Measurements from ENCODE around the gene TMPRSS11A. TPM values are rescaled to one million over a fixed set of nuclear protein-coding genes. Genes with fewer than 3 reads are reported as not detected.

TMPRSS11A gene
- total RNA-seq, 2 experiments from 2014 or later, result not detected

DNA sequence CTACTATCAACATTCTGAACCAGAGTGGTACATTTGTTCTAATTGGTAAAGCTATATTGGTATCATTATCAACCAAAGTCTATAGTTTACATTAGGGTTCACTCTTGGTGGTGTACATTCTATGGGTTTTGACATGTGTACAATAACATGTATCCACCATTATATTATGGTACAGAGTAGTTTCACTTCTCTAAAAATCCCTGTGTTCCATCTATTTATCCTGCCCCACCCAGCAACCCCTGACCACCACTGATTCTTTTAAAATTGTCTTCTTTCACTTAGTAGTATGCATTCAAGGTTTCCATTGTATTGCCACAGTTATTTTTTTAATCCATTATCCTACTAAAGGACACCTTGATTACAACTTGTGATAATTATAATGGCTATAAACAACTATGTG is 64.2 kb downstream of the TMPRSS11A start:
- no TSS peak for BruUV-seq (replicated peaks)
- TF ChIP-seq, protein P1, sequence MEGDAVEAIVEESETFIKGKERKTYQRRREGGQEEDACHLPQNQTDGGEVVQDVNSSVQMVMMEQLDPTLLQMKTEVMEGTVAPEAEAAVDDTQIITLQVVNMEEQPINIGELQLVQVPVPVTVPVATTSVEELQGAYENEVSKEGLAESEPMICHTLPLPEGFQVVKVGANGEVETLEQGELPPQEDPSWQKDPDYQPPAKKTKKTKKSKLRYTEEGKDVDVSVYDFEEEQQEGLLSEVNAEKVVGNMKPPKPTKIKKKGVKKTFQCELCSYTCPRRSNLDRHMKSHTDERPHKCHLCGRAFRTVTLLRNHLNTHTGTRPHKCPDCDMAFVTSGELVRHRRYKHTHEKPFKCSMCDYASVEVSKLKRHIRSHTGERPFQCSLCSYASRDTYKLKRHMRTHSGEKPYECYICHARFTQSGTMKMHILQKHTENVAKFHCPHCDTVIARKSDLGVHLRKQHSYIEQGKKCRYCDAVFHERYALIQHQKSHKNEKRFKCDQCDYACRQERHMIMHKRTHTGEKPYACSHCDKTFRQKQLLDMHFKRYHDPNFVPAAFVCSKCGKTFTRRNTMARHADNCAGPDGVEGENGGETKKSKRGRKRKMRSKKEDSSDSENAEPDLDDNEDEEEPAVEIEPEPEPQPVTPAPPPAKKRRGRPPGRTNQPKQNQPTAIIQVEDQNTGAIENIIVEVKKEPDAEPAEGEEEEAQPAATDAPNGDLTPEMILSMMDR (conservative IDR thresholded peaks at IDR 0.05; ENCODE audit: low read length), result no peak
- TF ChIP-seq EZH2phosphoT487 (IDR thresholded peaks at IDR 0.05; ENCODE audit: borderline replicate concordance, low read depth, low read length), result no peak
- Histone ChIP-seq H3K36me3 (ENCODE audit: insufficient read depth, low read length) (no peaks in the 10 kb centered on the region), H3K4me2 (ENCODE audit: low read length) (no peak overlapping the region), H3K4me1 (ENCODE audit: insufficient read depth, low read length, poor library complexity, severe bottlenecking) (no peaks in the 10 kb centered on the region), H3K79me2 (ENCODE audit: insufficient read depth, low read depth, low read length) (no peaks in the 10 kb centered on the region), H3K27ac (ENCODE audit: low read depth, low read length, poor library complexity, severe bottlenecking) (no peak overlapping the region), H2AFZ (ENCODE audit: low read length) (no peak overlapping the region), H4K20me1 (ENCODE audit: insufficient read depth, low read length) (no peaks in the 10 kb centered on the region), H3K9me3 (ENCODE audit: low read length) (no peaks in the 10 kb centered on the region), H3K9me2 (ENCODE audit: insufficient read depth, low read length) (no peaks in the 10 kb centered on the region), H3K4me3 (ENCODE audit: low read depth, low read length, poor library complexity, severe bottlenecking) (no peak overlapping the region)
- intact Hi-C loops (cut with micrococcal nuclease; ENCODE audit: unreplicated experiment), result no loop called here
- POLR2A ChIA-PET, result interaction anchor here (0.7 to 1.3 kb wide), 3 partner anchors 16 to 108 kb away, joined by 3 to 5 read pairs (median 4); no protein-coding TSS in a partner anchor
- no peak for DNase-seq (ENCODE audit: low spot score)
- CTCF ChIA-PET (ENCODE audit: unreplicated experiment), result no interaction called here

DNA sequence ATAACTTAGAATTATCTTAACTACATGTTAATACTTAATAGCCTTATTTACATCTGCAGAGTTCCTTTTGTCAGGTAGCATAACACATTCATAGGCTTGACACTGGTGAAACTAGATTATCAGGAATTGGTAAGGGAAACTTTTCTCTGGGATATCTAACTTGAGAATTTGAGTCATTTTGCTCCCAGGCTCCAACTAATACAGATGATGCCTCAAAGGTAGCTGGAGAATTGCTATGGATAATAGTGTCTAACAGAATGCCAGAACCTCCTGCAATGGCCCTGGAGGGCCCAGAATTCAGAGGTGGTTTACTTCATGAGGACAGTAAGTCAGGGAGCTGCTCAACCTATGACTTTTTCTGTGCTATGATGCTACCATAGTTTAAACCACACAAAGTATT is 65.6 kb downstream of the TMPRSS11A start:
- Histone ChIP-seq H3K4me3 (ENCODE audit: low read depth, low read length, poor library complexity, severe bottlenecking) (no peak overlapping the region), H4K20me1 (ENCODE audit: insufficient read depth, low read length) (no peaks in the 10 kb centered on the region), H3K9me3 (ENCODE audit: low read length) (no peaks in the 10 kb centered on the region), H3K79me2 (ENCODE audit: insufficient read depth, low read depth, low read length) (no peaks in the 10 kb centered on the region), H3K4me2 (ENCODE audit: low read length) (no peak overlapping the region), H2AFZ (ENCODE audit: low read length) (no peak overlapping the region), H3K36me3 (ENCODE audit: insufficient read depth, low read length) (no peaks in the 10 kb centered on the region), H3K9me2 (ENCODE audit: insufficient read depth, low read length) (no peaks in the 10 kb centered on the region), H3K27ac (ENCODE audit: low read depth, low read length, poor library complexity, severe bottlenecking) (no peak overlapping the region), H3K4me1 (ENCODE audit: insufficient read depth, low read length, poor library complexity, severe bottlenecking) (no peaks in the 10 kb centered on the region)
- ChIA-PET POLR2A (interaction anchor here (0.6 to 1.3 kb wide), 4 partner anchors 13 to 439 kb away, joined by 3 to 5 read pairs (median 3); no protein-coding TSS in a partner anchor), CTCF (ENCODE audit: unreplicated experiment) (no interaction called here)
- TF ChIP-seq EZH2phosphoT487 (IDR thresholded peaks at IDR 0.05; ENCODE audit: borderline replicate concordance, low read depth, low read length), result no peak
- TF ChIP-seq, protein P1 (conservative IDR thresholded peaks at IDR 0.05; ENCODE audit: low read length), result no peak
- DNase-seq (ENCODE audit: low spot score), result no peak
- intact Hi-C loops (cut with micrococcal nuclease; ENCODE audit: unreplicated experiment), result no loop called here
- no TSS peak for BruUV-seq (replicated peaks)

DNA sequence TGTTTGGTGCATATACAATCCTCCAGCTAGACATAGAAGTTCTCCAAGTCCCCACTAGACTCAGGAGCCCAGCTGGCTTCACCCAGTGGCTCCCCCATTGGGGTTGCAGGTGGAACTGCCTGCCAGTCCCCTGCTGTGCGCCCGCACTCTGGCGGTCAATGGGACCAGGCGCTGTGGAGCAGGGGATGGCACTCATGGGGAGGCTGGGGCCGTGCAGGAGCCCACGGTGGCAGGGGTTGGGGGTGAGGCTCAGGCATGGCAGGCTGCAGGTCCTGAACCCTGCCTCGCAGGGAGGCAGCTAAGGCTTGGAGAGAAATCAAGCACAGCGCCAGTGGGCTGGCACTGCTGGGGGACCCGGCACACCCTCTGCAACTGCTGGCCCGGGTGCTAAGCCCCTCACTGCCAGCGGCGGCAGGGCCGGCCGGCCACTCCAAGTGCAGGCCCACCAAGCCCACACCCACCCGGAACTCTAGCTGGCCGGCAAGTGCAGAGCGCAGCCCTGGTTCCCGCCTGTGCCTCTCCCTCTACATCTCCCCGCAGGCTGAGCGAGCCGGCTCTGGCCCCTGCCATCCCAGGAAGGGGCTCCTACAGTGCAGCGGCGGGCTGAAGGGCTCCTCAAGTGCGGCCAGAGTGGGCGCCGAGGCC is 66.8 kb downstream of the TMPRSS11A start:
- CTCF ChIA-PET (ENCODE audit: unreplicated experiment), result no interaction called here
- TF ChIP-seq, protein P1 (conservative IDR thresholded peaks at IDR 0.05; ENCODE audit: low read length), result no peak
- no peak for TF ChIP-seq EZH2phosphoT487 (IDR thresholded peaks at IDR 0.05; ENCODE audit: borderline replicate concordance, low read depth, low read length)
- Histone ChIP-seq H3K4me1 (ENCODE audit: insufficient read depth, low read length, poor library complexity, severe bottlenecking) (no peaks in the 10 kb centered on the region), H3K36me3 (ENCODE audit: insufficient read depth, low read length) (no peaks in the 10 kb centered on the region), H4K20me1 (ENCODE audit: insufficient read depth, low read length) (no peaks in the 10 kb centered on the region), H3K4me2 (ENCODE audit: low read length) (no peak overlapping the region), H2AFZ (ENCODE audit: low read length) (no peak overlapping the region), H3K79me2 (ENCODE audit: insufficient read depth, low read depth, low read length) (no peaks in the 10 kb centered on the region), H3K4me3 (ENCODE audit: low read depth, low read length, poor library complexity, severe bottlenecking) (no peak overlapping the region), H3K9me2 (ENCODE audit: insufficient read depth, low read length) (no peaks in the 10 kb centered on the region), H3K9me3 (ENCODE audit: low read length) (no peaks in the 10 kb centered on the region), H3K27ac (ENCODE audit: low read depth, low read length, poor library complexity, severe bottlenecking) (no peak overlapping the region)
- DNase-seq (ENCODE audit: low spot score), result no peak
- POLR2A ChIA-PET, result no interaction called here
- no TSS peak for BruUV-seq (replicated peaks)
- intact Hi-C loops (cut with micrococcal nuclease; ENCODE audit: unreplicated experiment), result no loop called here

Data from OCI-LY7 (cell line).